H1 (cell line): ENCODE results near the gene UGGT2. TPM values are rescaled to one million over a fixed set of nuclear protein-coding genes. Genes with fewer than 3 reads are reported as not detected.

Experiments used
- CTCF ChIA-PET: fragments of 300-600 bp; sonication (Branson Sonifier 250); formaldehyde crosslinking; loops from one replicate; lab custom pipeline; 2021; ENCODE audit not compliant: partially characterized antibody; lab: Charles Lee
- POLR2A ChIA-PET: fragments of 300-600 bp; sonication (Branson Sonifier 250); formaldehyde crosslinking; loops from one replicate; lab custom pipeline; 2021; ENCODE audit warnings: inconsistent platforms; ENCODE audit not compliant: partially characterized antibody; lab: Charles Lee
- DNase-seq, 2 experiments: peaks; one replicate each; pipeline versions ENCODE4 v3.0.0 to v3.0.0-alpha.2; 2010 to 2022; ENCODE audit warnings: low spot score in 2 of 2, low read depth in 1 of 2, mixed read lengths in 1 of 2
- FAIRE-seq: peaks from 2 replicates; lab custom pipeline; 2011; peaks lifted over from hg19 to GRCh38; lab: Jason Lieb, UNC
- H2AFZ ChIP-seq: 2 replicates; pipeline ENCODE4 v1.8.1; 2012; ENCODE audit warnings: low read length, inconsistent platforms
- H2AK5ac ChIP-seq: 2 replicates; pipeline ENCODE4 v1.6.1; 2013; ENCODE audit warnings: low read depth, low read length
- H2BK120ac ChIP-seq: replicated peaks from 2 replicates; pipeline ENCODE3; 2013; ENCODE audit warnings: low read depth, low read length, inconsistent platforms
- H2BK12ac ChIP-seq: 2 replicates; pipeline ENCODE4 v1.6.1; 2013; ENCODE audit warnings: low read depth, low read length
- H2BK15ac ChIP-seq: 2 replicates; pipeline ENCODE4 v1.6.1; 2013; ENCODE audit warnings: low read length
- H2BK20ac ChIP-seq: 2 replicates; pipeline ENCODE4 v1.6.1; 2013; ENCODE audit warnings: low read length
- H2BK5ac ChIP-seq: 2 replicates; pipeline ENCODE4 v1.6.1; 2013; ENCODE audit warnings: low read depth, low read length
- H3K14ac ChIP-seq: 2 replicates; pipeline ENCODE4 v1.6.1; 2013; ENCODE audit warnings: inconsistent platforms; ENCODE audit not compliant: insufficient read length
- H3K18ac ChIP-seq: 2 replicates; pipeline ENCODE4 v1.6.1; 2013; ENCODE audit warnings: low read length; ENCODE audit errors: extremely low read depth
- H3K23ac ChIP-seq: 2 replicates; pipeline ENCODE4 v1.6.1; 2013; ENCODE audit warnings: inconsistent platforms; ENCODE audit not compliant: insufficient read length
- H3K23me2 ChIP-seq: 2 replicates; pipeline ENCODE4 v1.6.1; 2013; ENCODE audit warnings: low read depth, low read length
- H3K27ac ChIP-seq: 2 replicates; pipeline ENCODE4 v1.6.1; 2011; ENCODE audit warnings: low read depth, low read length, inconsistent platforms
- H3K27me3 ChIP-seq, 4 experiments: replicated peaks in 1 of 4; 1 replicate in 1 of 4; 2 replicates in 3 of 4; pipeline versions ENCODE4 v1.6.1 to v1.8.1; 2011 to 2013; ENCODE audit warnings: low read length in 3 of 4, mild to moderate bottlenecking in 3 of 4, inconsistent platforms in 2 of 4, mixed read lengths in 2 of 4, moderate library complexity in 1 of 4; ENCODE audit not compliant: control insufficient read depth in 3 of 4, insufficient read depth in 3 of 4; ENCODE audit errors: extremely low read depth in 1 of 4
- H3K36me3 ChIP-seq, 4 experiments: 2 replicates each; pipeline versions ENCODE4 v1.6.1 to v1.8.1; 2011 to 2013; ENCODE audit warnings: mild to moderate bottlenecking in 4 of 4, low read length in 3 of 4, moderate library complexity in 2 of 4, control low read depth in 1 of 4, inconsistent platforms in 1 of 4; ENCODE audit not compliant: insufficient read depth in 4 of 4, control insufficient read depth in 2 of 4
- H3K4ac ChIP-seq: replicated peaks from 2 replicates; pipeline ENCODE3; 2013; ENCODE audit warnings: low read length, low read depth, mixed read lengths, inconsistent platforms; ENCODE audit not compliant: insufficient read length
- H3K4me1 ChIP-seq, 4 experiments: replicated peaks in 1 of 4; 1 replicate in 1 of 4; 2 replicates in 3 of 4; pipeline versions ENCODE4 v1.6.1 to v1.8.1; 2011 to 2013; ENCODE audit warnings: low read length in 3 of 4, inconsistent platforms in 2 of 4, mixed read lengths in 1 of 4; ENCODE audit not compliant: insufficient read depth in 4 of 4, control insufficient read depth in 3 of 4
- H3K4me2 ChIP-seq, 2 experiments: 2 replicates each; pipeline versions ENCODE4 v1.6.1 to v1.8.1; 2011 to 2013; ENCODE audit warnings: low read depth in 2 of 2, low read length in 2 of 2, control low read depth in 1 of 2, inconsistent platforms in 1 of 2, mild to moderate bottlenecking in 1 of 2; ENCODE audit not compliant: insufficient read depth in 1 of 2
- H3K4me3 ChIP-seq, 4 experiments: fragments of 200-600, 300-600 bp in 1 of 4; sonication (generic), shearing (Covaris generic), sonication (Bioruptor Twin) in 1 of 4; 2 replicates each; pipeline versions ENCODE4 v1.5.1 to v1.8.1; 2011 to 2016; ENCODE audit warnings: low read length in 4 of 4, low read depth in 3 of 4, control low read depth in 2 of 4, inconsistent platforms in 2 of 4, mild to moderate bottlenecking in 2 of 4, mixed read lengths in 1 of 4, moderate library complexity in 1 of 4; ENCODE audit not compliant: insufficient read depth in 2 of 4; ENCODE audit errors: extremely low read depth in 1 of 4
- H3K56ac ChIP-seq: replicated peaks from 2 replicates; pipeline ENCODE3; 2013; ENCODE audit warnings: low read depth, mild to moderate bottlenecking, mixed read lengths, low read length, inconsistent platforms; ENCODE audit not compliant: insufficient read length
- H3K79me1 ChIP-seq: 2 replicates; pipeline ENCODE4 v1.6.1; 2013; ENCODE audit warnings: low read depth, low read length, control low read depth
- H3K79me2 ChIP-seq, 2 experiments: 2 replicates each; pipeline versions ENCODE4 v1.6.1 to v1.8.1; 2012 to 2013; ENCODE audit warnings: low read length in 2 of 2, mild to moderate bottlenecking in 2 of 2, inconsistent platforms in 1 of 2; ENCODE audit not compliant: insufficient read depth in 2 of 2, control insufficient read depth in 1 of 2
- H3K9ac ChIP-seq, 4 experiments: replicated peaks in 1 of 4; 1 replicate in 1 of 4; 2 replicates in 3 of 4; pipeline versions ENCODE4 v1.6.1 to v1.8.1; 2011 to 2013; ENCODE audit warnings: low read depth in 3 of 4, low read length in 3 of 4, control low read depth in 2 of 4, mild to moderate bottlenecking in 2 of 4, moderate library complexity in 2 of 4, inconsistent platforms in 1 of 4; ENCODE audit errors: extremely low read depth in 1 of 4
- H3K9me3 ChIP-seq, 2 experiments: 2 replicates each; pipeline versions ENCODE4 v1.6.1 to v1.8.1; 2012 to 2013; ENCODE audit warnings: mild to moderate bottlenecking in 2 of 2, moderate library complexity in 2 of 2, control low read depth in 1 of 2, inconsistent platforms in 1 of 2, low read depth in 1 of 2, low read length in 1 of 2, mixed read lengths in 1 of 2; ENCODE audit not compliant: insufficient read depth in 2 of 2
- H4K20me1 ChIP-seq, 2 experiments: replicated peaks in 1 of 2; 2 replicates each; pipeline versions ENCODE3 to v1.8.1; 2011 to 2013; ENCODE audit warnings: inconsistent platforms in 2 of 2, low read length in 2 of 2, mild to moderate bottlenecking in 1 of 2; ENCODE audit not compliant: insufficient read depth in 2 of 2, control insufficient read depth in 1 of 2
- H4K5ac ChIP-seq: 2 replicates; pipeline ENCODE4 v1.6.1; 2013; ENCODE audit warnings: low read length, low read depth, mixed read lengths, inconsistent platforms; ENCODE audit not compliant: insufficient read length
- H4K8ac ChIP-seq: 2 replicates; pipeline ENCODE4 v1.8.0; 2013; ENCODE audit warnings: mild to moderate bottlenecking, moderate library complexity, low read length, inconsistent platforms; ENCODE audit not compliant: insufficient read depth; ENCODE audit errors: extremely low read depth
- H4K91ac ChIP-seq: replicated peaks from 2 replicates; pipeline ENCODE3; 2013; ENCODE audit warnings: low read length, mixed read lengths, inconsistent platforms; ENCODE audit not compliant: insufficient read length
- CHD1 ChIP-seq: IDR thresholded peaks from 2 replicates; pipeline ENCODE4 v1.6.1; 2012; ENCODE audit warnings: low read depth, low read length, improper control_type of control experiment
- CHD2 ChIP-seq: IDR thresholded peaks from 2 replicates; pipeline ENCODE4 v1.6.1; 2012; ENCODE audit warnings: low read length, improper control_type of control experiment
- E2F6 ChIP-seq: IDR thresholded peaks from 2 replicates; pipeline ENCODE4 v1.6.1; 2012; ENCODE audit warnings: inconsistent platforms
- GTF2F1 ChIP-seq: IDR thresholded peaks from 2 replicates; pipeline ENCODE4 v1.6.1; 2012; ENCODE audit warnings: low read depth, low read length, improper control_type of control experiment, borderline replicate concordance
- TCF12 ChIP-seq: IDR thresholded peaks from 2 replicates; pipeline ENCODE4 v1.6.1; 2011; ENCODE audit warnings: low read depth, mild to moderate bottlenecking, low read length
- WGBS, 2 experiments: shearing (Covaris generic) in 1 of 2; methylation state at CpG; one replicate each; pipeline versions ENCODE4 v1.1.6 to v1.1.7; 2013 to 2015; ENCODE audit warnings: low lambda C conversion rate in 2 of 2, mixed read lengths in 2 of 2, inconsistent platforms in 1 of 2, low coverage in 1 of 2, missing lambda C conversion rate in 1 of 2; ENCODE audit not compliant: insufficient replicate concordance in 2 of 2, insufficient coverage in 1 of 2, insufficient read length in 1 of 2; ENCODE audit errors: extremely low coverage in 1 of 2, missing lambda C conversion rate in 1 of 2; 5-methylcytosine and 5-hydroxymethylcytosine counted together
- polyA plus RNA-seq, 7 experiments: library from polyadenylated mRNA; depleted of rRNA in 3 of 7; stranded (reverse) in 5 of 7; unstranded in 2 of 7; fragments of >200 nt in 5 of 7; fragments of 200-250 nt in 2 of 7; gene quantifications; 1 replicate in 5 of 7; 2 replicates in 1 of 7; 4 replicates in 1 of 7; pipeline versions ENCODE4 v1.2.1 to v1.2.3, GENCODE V29; 2011 to 2013; ENCODE audit warnings: missing spikeins in 2 of 7, mixed read lengths in 2 of 7
- total RNA-seq: library from RNA; stranded (reverse); fragmentation: NEBNext Ultra II Directional; extraction: Animal tissue kit (Norgen Biotek cat#: 25700); gene quantifications from 2 replicates; pipeline ENCODE4 v1.2.1, GENCODE V29; 2021
- TF ChIP-seq, protein P1 (sequence below): IDR thresholded peaks from 2 replicates; pipeline ENCODE4 v1.6.1; 2012; ENCODE audit warnings: low read length, inconsistent platforms

The UGGT2 gene
- total and polyA plus RNA-seq, 2 of the 8 experiments (the other 6 are each of a cell fraction or from before 2014, with no cell fraction given) = 5.9 to 25.1 TPM

DNA sequence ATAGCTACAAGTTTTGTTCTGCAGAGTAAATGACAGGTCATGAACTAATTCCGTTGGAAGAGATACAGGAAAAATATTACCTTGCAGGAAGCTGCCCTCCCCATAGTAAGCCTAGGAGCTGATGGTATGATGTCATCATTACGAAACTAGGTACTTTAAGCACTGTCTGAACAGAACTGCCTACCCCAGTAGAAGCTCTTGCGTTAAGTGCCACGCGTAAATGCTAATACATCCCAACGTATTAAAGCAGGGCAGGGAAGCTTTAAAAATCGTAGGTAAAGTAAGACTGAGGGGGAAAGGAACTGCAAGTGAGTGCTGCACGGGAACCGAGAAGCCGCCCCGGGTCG, 572 bp downstream of the UGGT2 start:
- Histone ChIP-seq H3K9ac (peak overlapping the region; percentile 64 to 84 (median 76)), H3K4ac (no peak overlapping the region), H4K8ac (peak overlapping the region; percentile 84; the same call in 1 of the 2 replicates), H2AFZ (peak overlapping the region; percentile 27; the same call in 1 of the 2 replicates), H3K4me2 (peak overlapping the region; percentile 75 to 78), H4K5ac (no peak overlapping the region), H4K91ac (no peak overlapping the region), H2BK12ac (no peak overlapping the region), H3K9me3 (no peaks in the 10 kb centered on the region), H3K27ac (no peak overlapping the region), H3K18ac (no peak overlapping the region), H3K4me1 (no peaks in the 10 kb centered on the region), H3K27me3 (no peaks in the 10 kb centered on the region), H3K36me3 (no peaks in the 10 kb centered on the region), H3K23ac (no peak overlapping the region), H3K79me1 (peaks cover 3% of the 10 kb centered on the region; the same call in 1 of the 2 replicates), H3K79me2 (peaks cover 0 to 28% of the 10 kb centered on the region in 2 experiments; a peak in 2 of 4 replicates), H3K14ac (no peak overlapping the region), H4K20me1 (no peaks in the 10 kb centered on the region), H2BK15ac (no peak overlapping the region), H2BK5ac (no peak overlapping the region), H3K4me3 (peak overlapping the region; percentile 73 to 97 (median 84)), H3K56ac (no peak overlapping the region), H2BK120ac (no peak overlapping the region), H3K23me2 (peaks cover 3% of the 10 kb centered on the region; the same call in 1 of the 2 replicates), H2BK20ac (no peak overlapping the region), H2AK5ac (no peak overlapping the region)
- ChIA-PET POLR2A (interaction anchor here (0.6 to 2.2 kb wide), 13 partner anchors 9 to 234 kb away, joined by 3 to 21 read pairs (median 4); no protein-coding TSS in a partner anchor), CTCF (interaction anchor here (0.8 to 2.2 kb wide), 4 partner anchors 10 to 408 kb away, joined by 3 to 6 read pairs (median 4); no protein-coding TSS in a partner anchor)
- DNase-seq (peak in 1 of 2 experiments; percentile 70), FAIRE-seq (no peak)
- WGBS, 2 experiments = 7% methylated on average over 12 of the region's 12 CpGs; no CpG with 5 or more reads in 1 of the 2 experiments
- TF ChIP-seq GTF2F1 (no peak), E2F6 (no peak), TCF12 (no peak), CHD2 (no peak), CHD1 (no peak)
- TF ChIP-seq, protein P1, sequence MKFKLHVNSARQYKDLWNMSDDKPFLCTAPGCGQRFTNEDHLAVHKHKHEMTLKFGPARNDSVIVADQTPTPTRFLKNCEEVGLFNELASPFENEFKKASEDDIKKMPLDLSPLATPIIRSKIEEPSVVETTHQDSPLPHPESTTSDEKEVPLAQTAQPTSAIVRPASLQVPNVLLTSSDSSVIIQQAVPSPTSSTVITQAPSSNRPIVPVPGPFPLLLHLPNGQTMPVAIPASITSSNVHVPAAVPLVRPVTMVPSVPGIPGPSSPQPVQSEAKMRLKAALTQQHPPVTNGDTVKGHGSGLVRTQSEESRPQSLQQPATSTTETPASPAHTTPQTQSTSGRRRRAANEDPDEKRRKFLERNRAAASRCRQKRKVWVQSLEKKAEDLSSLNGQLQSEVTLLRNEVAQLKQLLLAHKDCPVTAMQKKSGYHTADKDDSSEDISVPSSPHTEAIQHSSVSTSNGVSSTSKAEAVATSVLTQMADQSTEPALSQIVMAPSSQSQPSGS = peak; percentile 70; the same call in 1 of the 2 replicates
